HepG2 (cell line): ENCODE data around the gene OR10J1. TPM values are rescaled to one million over a fixed set of nuclear protein-coding genes. Genes with fewer than 3 reads are reported as not detected.

Experiments used
- ATAC-seq: fragments of 200-7000 bp; cut with Tn5 transposase; 3 replicates; pipeline ENCODE4 v1.9.1; 2020; ENCODE audit warnings: mild to moderate bottlenecking, moderate library complexity
- BruUV-seq: library from RNA; stranded (reverse); fragments of 400-500 nt; replicated peaks from 2 replicates; lab custom pipeline; 2021; lab: Mats Ljungman, UMichigan
- CTCF ChIA-PET: fragments of 300-600 bp; formaldehyde crosslinking; extraction: SDS; loops from one replicate; lab custom pipeline; 2021; ENCODE audit warnings: low total read pairs, inconsistent platforms, low intra/inter-chr PET ratio; lab: Yijun Ruan, JAX
- POLR2A ChIA-PET: fragments of 350-600 bp; sonication (Branson Sonifier 250); formaldehyde crosslinking; loops from one replicate; lab custom pipeline; 2020; ENCODE audit warnings: antibody characterized with exemption, inconsistent platforms; lab: Yijun Ruan, JAX
- DNase-seq: peaks from one replicate; pipeline ENCODE4 v3.0.0-alpha.2; 2015; ENCODE audit warnings: low spot score
- FAIRE-seq: peaks from 3 replicates; lab custom pipeline; 2011; peaks lifted over from hg19 to GRCh38; lab: Jason Lieb, UNC
- H2AFZ ChIP-seq: one replicate; pipeline ENCODE4 v1.6.1; 2011; ENCODE audit warnings: low read length, inconsistent platforms
- H3K27ac ChIP-seq: fragments of 300-600 bp; 3 replicates; pipeline ENCODE4 v1.8.0; 2011; ENCODE audit warnings: mixed run types, mild to moderate bottlenecking, mixed read lengths, low read length, inconsistent platforms; ENCODE audit not compliant: insufficient read depth; ENCODE audit errors: extremely low read length
- H3K27me3 ChIP-seq, 2 experiments: fragments of 200-600 bp in 1 of 2; 2 replicates in 1 of 2; 3 replicates in 1 of 2; pipeline versions ENCODE4 v1.6.0 to v1.8.0; 2011; ENCODE audit warnings: low read length in 2 of 2, mild to moderate bottlenecking in 2 of 2, moderate library complexity in 2 of 2, inconsistent platforms in 1 of 2; ENCODE audit not compliant: insufficient read depth in 2 of 2, control insufficient read depth in 1 of 2
- H3K36me3 ChIP-seq, 2 experiments: fragments of 200-600 bp in 1 of 2; replicated peaks in 1 of 2; 2 replicates in 1 of 2; 3 replicates in 1 of 2; pipeline versions ENCODE4 v1.5.1 to v1.8.0; 2011; ENCODE audit warnings: low read length in 2 of 2, inconsistent platforms in 1 of 2; ENCODE audit not compliant: insufficient read depth in 2 of 2, control insufficient read depth in 1 of 2
- H3K4me1 ChIP-seq: 2 replicates; pipeline ENCODE4 v1.5.1; 2012; ENCODE audit warnings: low read length, inconsistent platforms; ENCODE audit not compliant: insufficient read depth
- H3K4me2 ChIP-seq: 2 replicates; pipeline ENCODE4 v1.6.0; 2011; ENCODE audit warnings: low read depth, low read length, inconsistent platforms
- H3K4me3 ChIP-seq, 3 experiments: fragments of 200-600 bp in 1 of 3; sonication (generic), shearing (Covaris generic) in 1 of 3; replicated peaks in 1 of 3; 2 replicates each; pipeline ENCODE4 v1.5.1; 2011 to 2016; ENCODE audit warnings: low read length in 3 of 3, inconsistent platforms in 2 of 3, low read depth in 2 of 3, mild to moderate bottlenecking in 2 of 3, control low read depth in 1 of 3, mixed read lengths in 1 of 3; ENCODE audit not compliant: insufficient read depth in 1 of 3
- H3K79me2 ChIP-seq: one replicate; pipeline ENCODE4 v1.6.1; 2011; ENCODE audit warnings: low read length, inconsistent platforms; ENCODE audit not compliant: insufficient read depth
- H3K9ac ChIP-seq: 2 replicates; pipeline ENCODE4 v1.6.0; 2011; ENCODE audit warnings: mild to moderate bottlenecking, low read depth, low read length, inconsistent platforms; ENCODE audit not compliant: insufficient read depth
- H3K9me3 ChIP-seq: 2 replicates; pipeline ENCODE4 v1.5.1; 2012; ENCODE audit warnings: mild to moderate bottlenecking, low read length
- H4K20me1 ChIP-seq: 2 replicates; pipeline ENCODE4 v1.6.0; 2011; ENCODE audit warnings: inconsistent platforms, mild to moderate bottlenecking, low read length, moderate library complexity; ENCODE audit not compliant: insufficient read depth
- AGO2 ChIP-seq: fragments of 200-400 bp; formaldehyde crosslinking; optimal IDR thresholded peaks from 2 replicates; pipeline ENCODE3; 2017; ENCODE audit warnings: mild to moderate bottlenecking, low read depth, low read length, moderate library complexity
- ATF6 ChIP-seq: sonication (generic); formaldehyde crosslinking; conservative IDR thresholded peaks from 2 replicates; pipeline ENCODE4 v1.4.0; 2020; ENCODE audit warnings: missing genetic modification reagents
- ATM ChIP-seq: fragments of 450-650 bp; IDR thresholded peaks from 2 replicates; pipeline ENCODE4 v1.7.1; 2017; ENCODE audit warnings: mild to moderate bottlenecking, borderline replicate concordance
- DBP ChIP-seq: sonication (generic); formaldehyde crosslinking; IDR thresholded peaks from 2 replicates; pipeline ENCODE4 v1.4.0; 2020; ENCODE audit warnings: missing genetic modification reagents; ENCODE audit errors: not compliant biosample characterization
- EED ChIP-seq: sonication (generic); formaldehyde crosslinking; IDR thresholded peaks from 2 replicates; pipeline ENCODE4 v1.5.0; 2020; ENCODE audit warnings: mild to moderate bottlenecking, missing genetic modification reagents
- NKX3-1 ChIP-seq: sonication (generic); formaldehyde crosslinking; IDR thresholded peaks from 2 replicates; pipeline ENCODE4 v1.5.0; 2020; ENCODE audit warnings: missing genetic modification reagents
- RFX3 ChIP-seq: IDR thresholded peaks from 2 replicates; pipeline ENCODE4 v1.6.1; 2016; ENCODE audit warnings: missing biosample characterization, missing genetic modification reagents
- TFAP4 ChIP-seq: sonication (generic); IDR thresholded peaks from 2 replicates; pipeline ENCODE4 v1.6.1; 2016; ENCODE audit warnings: low read depth, borderline replicate concordance
- ZMYM4 ChIP-seq: sonication (generic); formaldehyde crosslinking; IDR thresholded peaks from 2 replicates; pipeline ENCODE4 v1.8.1; 2023; ENCODE audit warnings: mild to moderate bottlenecking, missing genetic modification reagents
- ZNF124 ChIP-seq: sonication (generic); formaldehyde crosslinking; IDR thresholded peaks from 2 replicates; pipeline ENCODE4 v1.4.0; 2020; ENCODE audit warnings: missing genetic modification reagents
- ZNF225 ChIP-seq: sonication (generic); formaldehyde crosslinking; IDR thresholded peaks from 2 replicates; pipeline ENCODE4 v1.4.0; 2020; ENCODE audit warnings: mild to moderate bottlenecking, missing genetic modification reagents
- ZNF274 ChIP-seq: sonication (generic); formaldehyde crosslinking; IDR thresholded peaks from 2 replicates; pipeline ENCODE4 v1.5.1; 2020; ENCODE audit warnings: mild to moderate bottlenecking, missing genetic modification reagents
- ZNF530 ChIP-seq: sonication (generic); formaldehyde crosslinking; IDR thresholded peaks from 2 replicates; pipeline ENCODE4 v1.5.0; 2020; ENCODE audit warnings: low read depth, mild to moderate bottlenecking, missing genetic modification reagents
- ZNF724P ChIP-seq: sonication (generic); formaldehyde crosslinking; IDR thresholded peaks from 2 replicates; pipeline ENCODE4 v1.8.0; 2022; ENCODE audit warnings: missing genetic modification reagents, borderline replicate concordance
- ZNF737 ChIP-seq: sonication (generic); formaldehyde crosslinking; IDR thresholded peaks from 2 replicates; pipeline ENCODE4 v1.5.0; 2020; ENCODE audit warnings: missing genetic modification reagents, mild to moderate bottlenecking, borderline replicate concordance
- WGBS: methylation state at CpG from one replicate; pipeline ENCODE4 v1.1.6; 2017; ENCODE audit warnings: low lambda C conversion rate; 5-methylcytosine and 5-hydroxymethylcytosine counted together
- in situ Hi-C: cut with HindIII; loops from 2 replicates; pipeline ENCODE4 v1.10.0; 2017; ENCODE audit warnings: low pct_unique_long_range_greater_than_20kb; ENCODE audit not compliant: extremely low pct_ligation_motif_present
- intact Hi-C: fragments of 100-400 bp; cut with micrococcal nuclease; formaldehyde crosslinking; loops from one replicate; pipeline ENCODE4 v1.10.0; 2022; ENCODE audit not compliant: unreplicated experiment
- polyA plus RNA-seq, 8 experiments: library from polyadenylated mRNA; depleted of rRNA in 3 of 8; stranded (reverse) in 7 of 8; unstranded in 1 of 8; fragments of >200 nt; fragmentation: Illumina TruSeq in 4 of 8; extraction: Trizol in 4 of 8; gene quantifications; 2 replicates each; pipeline versions ENCODE4 v1.2.1 to v1.2.3, GENCODE V29; 2011 to 2016; ENCODE audit warnings: low read depth in 4 of 8, missing spikeins in 1 of 8, mixed read lengths in 1 of 8; ENCODE audit not compliant: insufficient read depth in 1 of 8
- total RNA-seq, 5 experiments: library from RNA; depleted of rRNA; stranded (reverse); fragments of >200 nt; fragmentation: Illumina TruSeq; extraction: Trizol; gene quantifications; 2 replicates each; pipeline ENCODE4 v1.2.3, GENCODE V29; 2016; ENCODE audit warnings: low read depth in 1 of 5

OR10J1 gene
- total and polyA plus RNA-seq, 2 of the 13 experiments (the other 11 are each of a cell fraction or from before 2014, with no cell fraction given) = not detected

- Histone ChIP-seq H3K4me1 (no peaks in the 10 kb centered on the region), H3K9me3 (peaks cover 91% of the 10 kb centered on the region), H4K20me1 (no peaks in the 10 kb centered on the region), H3K27me3 (no peaks in the 10 kb centered on the region), H2AFZ (no peak overlapping the region), H3K4me2 (no peak overlapping the region), H3K36me3 (no peaks in the 10 kb centered on the region), H3K79me2 (no peaks in the 10 kb centered on the region), H3K9ac (no peak overlapping the region)
- DNase-seq (no peak), FAIRE-seq (no peak)
- in situ Hi-C loops (no loop called here), intact Hi-C loops (no loop called here)
- 0% methylated on average over 1 of the region's 1 CpG for WGBS
- TF ChIP-seq AGO2 (no peak), ATM (no peak), TFAP4 (no peak), ZNF724P (CRISPR knock-in tag) (no peak), ZNF124 (no peak), NKX3-1 (CRISPR knock-in tag) (no peak), ZNF225 (CRISPR knock-in tag) (no peak)
- TF ChIP-seq, all 625 proteins: peak for 0
- ChIA-PET CTCF (no interaction called here), POLR2A (no interaction called here)
- BruUV-seq = no TSS peak
- Histone ChIP-seq H3K4me3 (no peak overlapping the region), H3K27ac (no peak overlapping the region)
- ATAC-seq = no peak
These were observed 33.8 kb downstream of the OR10J1 start for GRCh38 chr1:159473335-159473734.

GRCh38 chr1:159474926-159475325, 35.4 kb downstream of the OR10J1 start:
- DNase-seq (no peak), ATAC-seq (no peak), FAIRE-seq (no peak)
- BruUV-seq = no TSS peak
- ChIA-PET POLR2A (no interaction called here), CTCF (no interaction called here)
- H4K20me1 ChIP-seq = no peaks in the 10 kb centered on the region
- H3K4me1 ChIP-seq = no peaks in the 10 kb centered on the region
- H3K9ac ChIP-seq = no peak overlapping the region
- no peaks in the 10 kb centered on the region for H3K79me2 ChIP-seq
- no peak overlapping the region for H3K4me2 ChIP-seq
- 7% methylated on average over 1 of the region's 1 CpG for WGBS
- in situ Hi-C loops = no loop called here
- H3K4me3 ChIP-seq = no peak overlapping the region
- H3K36me3 ChIP-seq = no peaks in the 10 kb centered on the region
- no peak overlapping the region for H3K27ac ChIP-seq
- peaks cover 91% of the 10 kb centered on the region for H3K9me3 ChIP-seq
- H2AFZ ChIP-seq = no peak overlapping the region
- no peaks in the 10 kb centered on the region for H3K27me3 ChIP-seq
- intact Hi-C loops = no loop called here
- TF ChIP-seq ZNF274 (CRISPR knock-in tag) = no peak
- no peak for TF ChIP-seq DBP (CRISPR knock-in tag)
- no peak for TF ChIP-seq ATF6 (CRISPR knock-in tag)
- TF ChIP-seq EED (CRISPR knock-in tag) = no peak
- TF ChIP-seq ZMYM4 = no peak
- TF ChIP-seq ZNF737 (CRISPR knock-in tag) = no peak
- no peak for TF ChIP-seq ZNF530 (CRISPR knock-in tag)
- TF ChIP-seq RFX3 (CRISPR knock-in tag) = no peak
